Activated CD8-positive, alpha-beta memory T cell treated with anti-CD3 and anti-CD28 coated beads, Interleukin-2, amount 10 ng/mL, durations not matched to agents 7 days and 5 days (primary cell): Measurements from ENCODE around the gene SCFD2. TPM values are rescaled to one million over a fixed set of nuclear protein-coding genes. Genes with fewer than 3 reads are reported as not detected.
"Not testable (repeated sequence)": the region's sequence is repeated elsewhere in the genome, so short reads cannot be mapped to it uniquely, and the experiment has no call there.

Experiments
- ATAC-seq: fragments of 150-1000 bp; cut with Tn5 transposase; one replicate; pipeline ENCODE4 v1.10.0; 2021; ENCODE audit warnings: moderate library complexity
- CTCF ChIA-PET: fragments of 350-600 bp; sonication (Branson Sonifier 250); formaldehyde crosslinking; loops from one replicate; lab custom pipeline; 2021; ENCODE audit warnings: antibody characterized with exemption; lab: Charles Lee
- DNase-seq: peaks from one replicate; pipeline ENCODE4 v3.0.0-alpha.2; 2020
- H3K27ac Mint-ChIP-seq: one replicate; pipeline ENCODE4 v1.8.0; 2021; ENCODE audit warnings: mild to moderate bottlenecking, mixed read lengths
- H3K27me3 Mint-ChIP-seq: one replicate; pipeline ENCODE4 v1.8.0; 2021; ENCODE audit warnings: mixed read lengths
- H3K36me3 Mint-ChIP-seq: one replicate; pipeline ENCODE4 v1.8.0; 2021; ENCODE audit warnings: mild to moderate bottlenecking, mixed read lengths
- H3K4me1 Mint-ChIP-seq: one replicate; pipeline ENCODE4 v1.8.0; 2021; ENCODE audit warnings: mixed read lengths
- H3K4me3 Mint-ChIP-seq: one replicate; pipeline ENCODE4 v1.8.0; 2021; ENCODE audit warnings: mild to moderate bottlenecking, moderate library complexity, mixed read lengths
- H3K9me3 Mint-ChIP-seq: one replicate; pipeline ENCODE4 v1.8.0; 2022; ENCODE audit warnings: low read depth, mixed read lengths
- total RNA-seq, 2 experiments: library from RNA; stranded (reverse); gene quantifications; one replicate each; pipeline ENCODE4 v1.2.3, GENCODE V29; 2021

The SCFD2 gene
- total RNA-seq: 10 to 100 TPM; 28.3 to 30.9 TPM

GRCh38 chr4:53365486-53366300, at the start of gene SCFD2:
Gene SCFD2 (minus strand): TSS chr4:53366061.
- peak within 1 kb of the TSS; percentile 95 for H3K27ac Mint-ChIP-seq
- peaks cover 12% of the 10 kb centered on the region for H3K27me3 Mint-ChIP-seq
- ATAC-seq (peak; percentile 97), DNase-seq (peak; percentile 98)
- H3K36me3 Mint-ChIP-seq: peaks cover 13% of the 10 kb centered on the region
- peak within 1 kb of the TSS; percentile 90 for H3K4me3 Mint-ChIP-seq
- CTCF ChIA-PET: interaction anchor here (0.7 to 0.9 kb wide), 2 partner anchors 11 to 13 kb away, joined by 3 read pairs; no protein-coding TSS in a partner anchor
- peaks cover 43% of the 10 kb centered on the region for H3K4me1 Mint-ChIP-seq
- H3K9me3 Mint-ChIP-seq: no peaks in the 10 kb centered on the region

- ATAC-seq, H3K27me3 Mint-ChIP-seq, CTCF ChIA-PET, H3K27ac Mint-ChIP-seq, H3K4me3 Mint-ChIP-seq, H3K9me3 Mint-ChIP-seq, DNase-seq: not testable (repeated sequence)
- Mint-ChIP-seq H3K4me1 (peaks cover 16% of the 10 kb centered on the region), H3K36me3 (peaks cover 48% of the 10 kb centered on the region)
Observed at GRCh38 chr4:53409479-53409878, 43.6 kb upstream of the SCFD2 start.

- H3K27ac Mint-ChIP-seq: no peak overlapping the region
- ATAC-seq: no peak
- no peak overlapping the region for H3K4me3 Mint-ChIP-seq
- DNase-seq: no peak
- H3K36me3 Mint-ChIP-seq: peaks cover 25% of the 10 kb centered on the region
- CTCF ChIA-PET: interaction anchor here (0.9 to 1.6 kb wide), 2 partner anchors 10 to 853 kb away, joined by 3 to 5 read pairs; no protein-coding TSS in a partner anchor
- H3K27me3 Mint-ChIP-seq: peaks cover under 1% of the 10 kb centered on the region
- H3K4me1 Mint-ChIP-seq: peaks cover 39% of the 10 kb centered on the region
- no peaks in the 10 kb centered on the region for H3K9me3 Mint-ChIP-seq
Observed at GRCh38 chr4:53380221-53380620, 14.4 kb upstream of the SCFD2 start.

- ATAC-seq: no peak
- CTCF ChIA-PET: interaction anchor here (1.0 to 1.5 kb wide), 3 partner anchors 10 to 13 kb away, joined by 3 read pairs; no protein-coding TSS in a partner anchor
- H3K4me3 Mint-ChIP-seq: peak overlapping the region; percentile 86
- peak overlapping the region; percentile 98 for H3K27ac Mint-ChIP-seq
- no peak for DNase-seq
- H3K9me3 Mint-ChIP-seq: no peaks in the 10 kb centered on the region
- peaks cover 15% of the 10 kb centered on the region for H3K36me3 Mint-ChIP-seq
- peaks cover 37% of the 10 kb centered on the region for H3K4me1 Mint-ChIP-seq
- H3K27me3 Mint-ChIP-seq: peaks cover 9% of the 10 kb centered on the region
Observed at GRCh38 chr4:53378171-53378482, 12.3 kb upstream of the SCFD2 start.

GRCh38 chr4:53377319-53378170, 11.7 kb upstream of the SCFD2 start, which contains the start of gene FIP1L1:
Gene FIP1L1 (plus strand): TSS chr4:53377641. CDS start chr4:53377839, 198 bp downstream.
- H3K9me3 Mint-ChIP-seq: no peaks in the 10 kb centered on the region
- DNase-seq: peak; percentile 96
- peak; percentile 97 for ATAC-seq
- CTCF ChIA-PET: interaction anchor here (1.3 to 1.5 kb wide), 2 partner anchors 10 to 12 kb away, joined by 3 read pairs; no protein-coding TSS in a partner anchor
- H3K36me3 Mint-ChIP-seq: peaks cover 12% of the 10 kb centered on the region
- H3K4me3 Mint-ChIP-seq: peak within 1 kb of the TSS; percentile 86
- H3K27ac Mint-ChIP-seq: peak within 1 kb of the TSS; percentile 98
- peaks cover 9% of the 10 kb centered on the region for H3K27me3 Mint-ChIP-seq
- H3K4me1 Mint-ChIP-seq: peaks cover 37% of the 10 kb centered on the region

- ATAC-seq (no peak), DNase-seq (no peak)
- Mint-ChIP-seq H3K36me3 (peaks cover 7% of the 10 kb centered on the region), H3K4me1 (peaks cover 34% of the 10 kb centered on the region), H3K9me3 (no peaks in the 10 kb centered on the region), H3K27ac (peak overlapping the region; percentile 98), H3K27me3 (peaks cover 13% of the 10 kb centered on the region), H3K4me3 (peak overlapping the region; percentile 86)
- CTCF ChIA-PET: no interaction called here
Observed at GRCh38 chr4:53376900-53377299, 11.0 kb upstream of the SCFD2 start.

- Mint-ChIP-seq H3K27me3 (peaks cover 22% of the 10 kb centered on the region), H3K4me1 (peaks cover 24% of the 10 kb centered on the region), H3K4me3 (no peak overlapping the region), H3K27ac (no peak overlapping the region), H3K9me3 (no peaks in the 10 kb centered on the region), H3K36me3 (peaks cover 3% of the 10 kb centered on the region)
- CTCF ChIA-PET: no interaction called here
- ATAC-seq: no peak
- no peak for DNase-seq
Observed at GRCh38 chr4:53374777-53375258, 9.0 kb upstream of the SCFD2 start.

- Mint-ChIP-seq H3K36me3 (no peaks in the 10 kb centered on the region), H3K27me3 (peaks cover 30% of the 10 kb centered on the region), H3K4me3 (no peak overlapping the region), H3K9me3 (no peaks in the 10 kb centered on the region), H3K4me1 (peaks cover 9% of the 10 kb centered on the region), H3K27ac (no peak overlapping the region)
- ATAC-seq: no peak
- CTCF ChIA-PET: no interaction called here
- no peak for DNase-seq
Observed at GRCh38 chr4:53371843-53372521, 6.1 kb upstream of the SCFD2 start.

GRCh38 chr4:53371049-53371448, 5.2 kb upstream of the SCFD2 start:
- Mint-ChIP-seq H3K27me3 (peaks cover 30% of the 10 kb centered on the region), H3K36me3 (no peaks in the 10 kb centered on the region), H3K4me3 (no peak overlapping the region), H3K27ac (no peak overlapping the region), H3K4me1 (peaks cover 12% of the 10 kb centered on the region), H3K9me3 (no peaks in the 10 kb centered on the region)
- DNase-seq (no peak), ATAC-seq (no peak)
- CTCF ChIA-PET: no interaction called here

GRCh38 chr4:53367721-53368120, 1.9 kb upstream of the SCFD2 start:
- Mint-ChIP-seq H3K9me3 (no peaks in the 10 kb centered on the region), H3K27ac (no peak overlapping the region), H3K36me3 (peaks cover 3% of the 10 kb centered on the region), H3K27me3 (peaks cover 21% of the 10 kb centered on the region), H3K4me1 (peaks cover 29% of the 10 kb centered on the region), H3K4me3 (no peak overlapping the region)
- CTCF ChIA-PET: no interaction called here
- DNase-seq (no peak), ATAC-seq (no peak)

- Mint-ChIP-seq H3K27ac (peak overlapping the region; percentile 95), H3K9me3 (no peaks in the 10 kb centered on the region), H3K27me3 (peaks cover 16% of the 10 kb centered on the region), H3K4me1 (peaks cover 39% of the 10 kb centered on the region), H3K36me3 (peaks cover 9% of the 10 kb centered on the region), H3K4me3 (peak overlapping the region; percentile 90)
- ATAC-seq (peak; percentile 5), DNase-seq (no peak)
- CTCF ChIA-PET: no interaction called here
Observed at GRCh38 chr4:53366301-53366716, 448 bp upstream of the SCFD2 start.

GRCh38 chr4:53365121-53365485, 758 bp downstream of the SCFD2 start:
- H3K27ac Mint-ChIP-seq: peak overlapping the region; percentile 95
- peak; percentile 14 for ATAC-seq
- H3K36me3 Mint-ChIP-seq: peaks cover 14% of the 10 kb centered on the region
- peaks cover 11% of the 10 kb centered on the region for H3K27me3 Mint-ChIP-seq
- CTCF ChIA-PET: interaction anchor here (0.7 to 0.9 kb wide), 2 partner anchors 10 to 14 kb away, joined by 3 read pairs; no protein-coding TSS in a partner anchor
- H3K9me3 Mint-ChIP-seq: no peaks in the 10 kb centered on the region
- peak; percentile 43 for DNase-seq
- peaks cover 48% of the 10 kb centered on the region for H3K4me1 Mint-ChIP-seq
- peak overlapping the region; percentile 90 for H3K4me3 Mint-ChIP-seq
